Measurements from ENCODE around the gene RIOK2.

The RIOK2 gene

GRCh38 chr5:97121848-97122247, 61.2 kb downstream of the RIOK2 start:
- no peak for ATAC-seq

- no peak for ATAC-seq
Observed at GRCh38 chr5:97120195-97120594, 62.9 kb downstream of the RIOK2 start.

DNA sequence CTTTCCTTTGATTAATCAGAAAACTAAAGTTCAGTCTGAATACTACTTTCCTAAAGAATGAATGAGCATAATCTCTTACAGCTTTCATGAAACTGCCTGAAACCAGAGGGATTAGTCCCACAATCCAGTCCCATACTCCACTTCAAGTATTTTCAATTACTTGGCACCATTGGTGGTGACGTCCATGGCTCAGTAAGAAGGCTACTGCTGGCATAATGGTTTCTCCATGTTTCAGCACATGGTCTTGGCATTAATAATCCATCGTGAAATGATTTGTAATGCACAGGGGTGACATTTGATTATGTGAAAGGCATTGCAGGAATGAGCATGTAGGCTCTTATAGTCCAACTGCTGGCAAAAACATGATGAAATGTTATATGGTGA, 64.0 kb downstream of the RIOK2 start:
- no peak for ATAC-seq

- ATAC-seq: no peak
Observed at GRCh38 chr5:97118261-97119006, 64.6 kb downstream of the RIOK2 start.

GRCh38 chr5:97115932-97116331, 67.1 kb downstream of the RIOK2 start:
- no peak for ATAC-seq

GRCh38 chr5:97112230-97112629, 70.8 kb downstream of the RIOK2 start:
- no peak for ATAC-seq

DNA sequence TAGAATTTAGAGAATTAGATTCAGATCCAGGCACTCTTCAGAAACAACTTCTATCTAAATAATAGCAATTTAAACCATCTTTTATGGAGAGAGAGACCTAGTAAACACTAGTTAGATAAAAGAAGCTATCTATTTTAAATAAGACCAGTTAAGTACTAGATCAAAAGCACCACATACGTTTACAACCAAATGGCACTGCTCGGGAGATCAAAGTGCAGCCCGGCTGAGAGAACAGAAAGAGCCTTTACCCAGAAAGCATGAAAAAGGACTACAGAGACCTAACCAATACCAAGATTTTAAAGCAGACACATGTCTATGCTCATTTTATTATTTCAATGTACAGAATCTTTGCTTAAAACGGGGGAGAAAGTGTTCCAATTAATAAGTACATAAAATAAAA, 71.4 kb downstream of the RIOK2 start:
- no peak for ATAC-seq

DNA sequence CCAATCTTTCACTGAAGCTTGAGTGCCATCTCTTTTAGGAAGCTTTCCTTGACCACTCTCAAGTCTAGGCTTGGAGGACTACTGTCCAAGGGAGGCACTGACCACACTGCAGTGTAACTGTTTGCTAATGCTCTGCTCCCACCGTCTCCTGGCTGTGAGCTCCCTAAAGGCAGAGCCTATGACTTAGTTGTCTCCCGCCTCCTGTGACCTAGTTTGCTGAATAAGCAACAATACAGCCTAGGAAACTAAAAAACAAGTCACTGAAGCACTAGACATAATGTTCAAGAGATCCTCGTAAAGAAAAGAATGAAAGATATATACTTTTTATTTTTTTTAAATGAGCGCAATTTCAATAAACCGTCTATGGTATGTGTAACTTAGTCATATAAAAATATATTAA, 72.0 kb downstream of the RIOK2 start:
- no peak for ATAC-seq
